ENCODE data around the gene SERTAD2.

Gene SERTAD2

GRCh38 chr2:64586883-64587481 lies 66.7 kb downstream of the SERTAD2 start:
- in situ Hi-C loops (cut with HindIII; ENCODE audit: low sequenced_read_pairs), result no loop called here

- in situ Hi-C loops (cut with HindIII; ENCODE audit: low sequenced_read_pairs), result no loop called here
Observed at GRCh38 chr2:64586054-64586453, 67.7 kb downstream of the SERTAD2 start.

GRCh38 chr2:64582774-64583340 lies 70.9 kb downstream of the SERTAD2 start:
- in situ Hi-C loops (cut with HindIII; ENCODE audit: low sequenced_read_pairs), result no loop called here

- in situ Hi-C loops (cut with HindIII; ENCODE audit: low sequenced_read_pairs), result no loop called here
Observed at GRCh38 chr2:64581777-64582539, 71.8 kb downstream of the SERTAD2 start.
